ENCODE results near the gene SMU1. TPM values are rescaled to one million over a fixed set of nuclear protein-coding genes. Genes with fewer than 3 reads are reported as not detected.
A peak's percentile ranks its signal among the peaks of the same experiment; 100 is the strongest.

The SMU1 gene
- total RNA-seq, 6 donors from 2014 or later, result 7.9 to 19.8 (median 17.2) TPM

GRCh38 chr9:33044677-33045282, 31.7 kb downstream of the SMU1 start:
- Histone ChIP-seq H3K27me3 (no peaks in the 10 kb centered on the region), H3K4me3 (peak overlapping the region in 3 of 4 donors; percentile 59 to 72 (median 63)), H3K36me3 (peaks cover 4 to 54% (median 27%) of the 10 kb centered on the region in 4 donors), H3K4me1 (peaks cover 9 to 15% (median 10%) of the 10 kb centered on the region in 4 donors), H3K27ac (peak overlapping the region; percentile 87 to 95 (median 92)), H3K9me3 (no peaks in the 10 kb centered on the region)
- TF ChIP-seq EP300 (IDR thresholded peaks at IDR 0.05), result no peak
- TF ChIP-seq POLR2A (IDR thresholded peaks at IDR 0.05), result no peak
- no peak for TF ChIP-seq POLR2AphosphoS5 (IDR thresholded peaks at IDR 0.05)
- TF ChIP-seq, protein P1, sequence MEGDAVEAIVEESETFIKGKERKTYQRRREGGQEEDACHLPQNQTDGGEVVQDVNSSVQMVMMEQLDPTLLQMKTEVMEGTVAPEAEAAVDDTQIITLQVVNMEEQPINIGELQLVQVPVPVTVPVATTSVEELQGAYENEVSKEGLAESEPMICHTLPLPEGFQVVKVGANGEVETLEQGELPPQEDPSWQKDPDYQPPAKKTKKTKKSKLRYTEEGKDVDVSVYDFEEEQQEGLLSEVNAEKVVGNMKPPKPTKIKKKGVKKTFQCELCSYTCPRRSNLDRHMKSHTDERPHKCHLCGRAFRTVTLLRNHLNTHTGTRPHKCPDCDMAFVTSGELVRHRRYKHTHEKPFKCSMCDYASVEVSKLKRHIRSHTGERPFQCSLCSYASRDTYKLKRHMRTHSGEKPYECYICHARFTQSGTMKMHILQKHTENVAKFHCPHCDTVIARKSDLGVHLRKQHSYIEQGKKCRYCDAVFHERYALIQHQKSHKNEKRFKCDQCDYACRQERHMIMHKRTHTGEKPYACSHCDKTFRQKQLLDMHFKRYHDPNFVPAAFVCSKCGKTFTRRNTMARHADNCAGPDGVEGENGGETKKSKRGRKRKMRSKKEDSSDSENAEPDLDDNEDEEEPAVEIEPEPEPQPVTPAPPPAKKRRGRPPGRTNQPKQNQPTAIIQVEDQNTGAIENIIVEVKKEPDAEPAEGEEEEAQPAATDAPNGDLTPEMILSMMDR (IDR thresholded peaks at IDR 0.05), result no peak
- 45 to 48% methylated on average over 12 of the region's 12 CpGs for WGBS, 2 donors
- DNase-seq (peak in 1 of 2 donors; percentile 63), ATAC-seq (ENCODE audit: low FRiP score in 2 of 2) (peak in 1 of 2 donors; percentile 67)

DNA sequence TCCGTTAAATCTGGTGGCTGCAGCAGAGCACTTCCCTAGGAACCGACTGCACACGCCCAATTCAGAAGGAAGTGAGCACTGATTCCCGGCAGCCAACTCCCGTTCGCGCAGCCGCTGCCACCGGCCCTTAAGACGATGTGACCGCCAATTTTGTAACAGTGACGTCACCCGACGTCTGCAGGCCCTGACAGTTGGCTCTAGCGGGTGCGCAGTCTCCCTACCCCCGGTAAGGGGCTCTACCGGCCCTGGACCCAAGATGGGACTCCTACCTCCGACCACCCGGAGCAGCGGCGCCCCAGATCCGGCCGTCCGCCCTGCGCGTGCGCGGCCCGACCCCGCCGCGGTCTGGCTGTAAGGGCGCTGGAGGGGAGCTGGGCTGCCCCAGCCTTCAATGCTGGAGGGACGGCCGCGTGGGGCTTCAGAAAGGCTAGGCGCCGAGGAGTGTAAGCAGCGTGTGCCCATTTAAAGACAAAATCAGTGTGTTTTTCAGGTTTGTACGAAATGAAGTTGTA, 32.3 kb downstream of the SMU1 start:
- DNase-seq, result peak; percentile 93 to 94
- H3K27me3 ChIP-seq, result no peaks in the 10 kb centered on the region
- peak overlapping the region; percentile 87 to 95 (median 92) for H3K27ac ChIP-seq
- H3K9me3 ChIP-seq, result no peaks in the 10 kb centered on the region
- peak; percentile 83 to 92 for TF ChIP-seq POLR2AphosphoS5 (IDR thresholded peaks at IDR 0.05)
- peak in 2 of 4 donors; percentile 39 to 66 for TF ChIP-seq EP300 (IDR thresholded peaks at IDR 0.05)
- TF ChIP-seq POLR2A (IDR thresholded peaks at IDR 0.05), result peak in 3 of 4 donors; percentile 40 to 59 (median 41)
- TF ChIP-seq, protein P1 (IDR thresholded peaks at IDR 0.05), result peak in 2 of 6 experiments; percentile 10 to 29
- peak; percentile 93 to 95 for ATAC-seq (ENCODE audit: low FRiP score in 2 of 2)
- H3K36me3 ChIP-seq, result peaks cover 4 to 55% (median 28%) of the 10 kb centered on the region in 4 donors
- peak overlapping the region; percentile 50 to 72 (median 61) for H3K4me3 ChIP-seq
- peaks cover 9 to 15% (median 10%) of the 10 kb centered on the region in 4 donors for H3K4me1 ChIP-seq
- 1 to 2% methylated on average over 13 to 31 of the region's 41 CpGs for WGBS, 2 donors

GRCh38 chr9:33043671-33044070, 32.8 kb downstream of the SMU1 start:
- ATAC-seq (ENCODE audit: low FRiP score in 2 of 2), result no peak
- WGBS, 2 donors, result 37 to 43% methylated on average over 8 of the region's 8 CpGs
- H3K36me3 ChIP-seq, result peaks cover 10 to 57% (median 33%) of the 10 kb centered on the region in 4 donors

GRCh38 chr9:33042473-33042872, 34.0 kb downstream of the SMU1 start:
- DNase-seq (no peak), ATAC-seq (ENCODE audit: low FRiP score in 2 of 2) (peak in 1 of 2 donors; percentile 63)
- Histone ChIP-seq H3K27ac (no peak overlapping the region), H3K9me3 (no peaks in the 10 kb centered on the region), H3K27me3 (no peaks in the 10 kb centered on the region), H3K4me3 (no peak overlapping the region), H3K4me1 (peaks cover 9 to 15% (median 10%) of the 10 kb centered on the region in 4 donors), H3K36me3 (peaks cover 20 to 58% (median 41%) of the 10 kb centered on the region in 4 donors)
- WGBS, 2 donors, result 83 to 85% methylated on average over 8 of the region's 8 CpGs
- TF ChIP-seq, protein P1 (IDR thresholded peaks at IDR 0.05), result no peak
- TF ChIP-seq POLR2AphosphoS5 (IDR thresholded peaks at IDR 0.05) (no peak), EP300 (IDR thresholded peaks at IDR 0.05) (no peak), POLR2A (IDR thresholded peaks at IDR 0.05) (no peak)

More at GRCh38 chr9:33043671-33044070, 32.8 kb downstream of the SMU1 start:
- TF ChIP-seq EP300 (IDR thresholded peaks at IDR 0.05) (no peak), POLR2A (IDR thresholded peaks at IDR 0.05) (no peak), POLR2AphosphoS5 (IDR thresholded peaks at IDR 0.05) (no peak)
- TF ChIP-seq, protein P1 (IDR thresholded peaks at IDR 0.05), result no peak
- H3K9me3 ChIP-seq, result no peaks in the 10 kb centered on the region
- peak overlapping the region in 3 of 4 donors; percentile 59 to 72 (median 63) for H3K4me3 ChIP-seq
- peak overlapping the region; percentile 87 to 95 (median 92) for H3K27ac ChIP-seq
- DNase-seq, result no peak
- H3K27me3 ChIP-seq, result no peaks in the 10 kb centered on the region
- peaks cover 9 to 15% (median 10%) of the 10 kb centered on the region in 4 donors for H3K4me1 ChIP-seq

All from upper lobe of left lung (tissue), 6 donors.